Suprapubic skin (tissue), 4 donors: ENCODE measurements around the gene ACOX3. TPM values are rescaled to one million over a fixed set of nuclear protein-coding genes. Genes with fewer than 3 reads are reported as not detected.

ENCODE experiments used
- DNase-seq, 2 donors: peaks; one replicate each; pipeline ENCODE4 v3.0.0-alpha.2; 2019; ENCODE audit warnings: low spot score in 2 of 2
- H3K27ac ChIP-seq: fragments of 200-600 bp; sonication (generic); one replicate; pipeline ENCODE4 v1.5.1; 2019
- H3K27me3 ChIP-seq: fragments of 200-600 bp; sonication (generic); one replicate; pipeline ENCODE4 v1.5.1; 2019
- H3K36me3 ChIP-seq: fragments of 200-600 bp; sonication (generic); one replicate; pipeline ENCODE4 v1.5.1; 2019
- H3K4me1 ChIP-seq: fragments of 200-600 bp; sonication (generic); one replicate; pipeline ENCODE4 v1.5.1; 2019
- H3K4me3 ChIP-seq: fragments of 200-600 bp; sonication (generic); one replicate; pipeline ENCODE4 v1.5.1; 2019; ENCODE audit warnings: mild to moderate bottlenecking
- H3K9me3 ChIP-seq: fragments of 200-600 bp; sonication (generic); one replicate; pipeline ENCODE4 v1.5.1; 2019
- EP300 ChIP-seq: sonication (generic); formaldehyde crosslinking; IDR thresholded peaks from one replicate; pipeline ENCODE4 v1.6.1; 2017; ENCODE audit warnings: antibody characterized with exemption
- POLR2A ChIP-seq, 2 donors: fragments of 450-650 bp; IDR thresholded peaks; one replicate each; pipeline ENCODE4 v1.6.1; 2017; ENCODE audit warnings: antibody characterized with exemption in 2 of 2, mild to moderate bottlenecking in 2 of 2, moderate library complexity in 2 of 2
- POLR2AphosphoS5 ChIP-seq, 3 donors: sonication (generic); formaldehyde crosslinking; IDR thresholded peaks; one replicate each; pipeline ENCODE4 v1.6.1; 2017; ENCODE audit warnings: antibody characterized with exemption in 3 of 3
- WGBS: methylation state at CpG from one replicate; pipeline ENCODE4 v1.1.5; 2018; 5-methylcytosine and 5-hydroxymethylcytosine counted together
- total RNA-seq, 4 donors: library from RNA; depleted of rRNA; stranded (reverse); fragments of >200 nt; gene quantifications; one replicate each; pipeline ENCODE4 v1.1.0, GENCODE V29; 2016
- TF ChIP-seq, protein P1 (sequence below), 2 donors: fragments of 200-600 bp in 1 of 2; fragments of 450-650 bp in 1 of 2; sonication (generic) in 1 of 2; IDR thresholded peaks; one replicate each; pipeline ENCODE4 v1.5.1; 2016 to 2019; ENCODE audit warnings: antibody characterized with exemption in 2 of 2, mild to moderate bottlenecking in 1 of 2, moderate library complexity in 1 of 2

The ACOX3 gene
- total RNA-seq, 4 donors from 2014 or later, result 33.9 to 73.5 (median 54.3) TPM

GRCh38 chr4:8316911-8317351 lies 123.6 kb downstream of the ACOX3 start:
- H3K4me3 ChIP-seq, result no peak overlapping the region
- WGBS, result 94% methylated on average over 12 of the region's 15 CpGs
- H3K36me3 ChIP-seq, result no peaks in the 10 kb centered on the region
- H3K9me3 ChIP-seq, result no peaks in the 10 kb centered on the region
- DNase-seq, result peak; percentile 57
- H3K27me3 ChIP-seq, result no peaks in the 10 kb centered on the region
- no peak for TF ChIP-seq EP300
- TF ChIP-seq, protein P1, sequence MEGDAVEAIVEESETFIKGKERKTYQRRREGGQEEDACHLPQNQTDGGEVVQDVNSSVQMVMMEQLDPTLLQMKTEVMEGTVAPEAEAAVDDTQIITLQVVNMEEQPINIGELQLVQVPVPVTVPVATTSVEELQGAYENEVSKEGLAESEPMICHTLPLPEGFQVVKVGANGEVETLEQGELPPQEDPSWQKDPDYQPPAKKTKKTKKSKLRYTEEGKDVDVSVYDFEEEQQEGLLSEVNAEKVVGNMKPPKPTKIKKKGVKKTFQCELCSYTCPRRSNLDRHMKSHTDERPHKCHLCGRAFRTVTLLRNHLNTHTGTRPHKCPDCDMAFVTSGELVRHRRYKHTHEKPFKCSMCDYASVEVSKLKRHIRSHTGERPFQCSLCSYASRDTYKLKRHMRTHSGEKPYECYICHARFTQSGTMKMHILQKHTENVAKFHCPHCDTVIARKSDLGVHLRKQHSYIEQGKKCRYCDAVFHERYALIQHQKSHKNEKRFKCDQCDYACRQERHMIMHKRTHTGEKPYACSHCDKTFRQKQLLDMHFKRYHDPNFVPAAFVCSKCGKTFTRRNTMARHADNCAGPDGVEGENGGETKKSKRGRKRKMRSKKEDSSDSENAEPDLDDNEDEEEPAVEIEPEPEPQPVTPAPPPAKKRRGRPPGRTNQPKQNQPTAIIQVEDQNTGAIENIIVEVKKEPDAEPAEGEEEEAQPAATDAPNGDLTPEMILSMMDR (IDR thresholded peaks at IDR 0.05), result no peak
- no peak for TF ChIP-seq POLR2A (IDR thresholded peaks at IDR 0.05)
- TF ChIP-seq POLR2AphosphoS5 (IDR thresholded peaks at IDR 0.05), result no peak
- H3K27ac ChIP-seq, result no peak overlapping the region
- peaks cover 22% of the 10 kb centered on the region for H3K4me1 ChIP-seq

Other genes starting within 250 kb of the ACOX3 start
- gene SH3TC1, start 241.4 kb downstream of the ACOX3 start, total RNA-seq, result 10 to 100 TPM in 2 of 4 donors, 1 to 10 TPM in 2; 6.3 to 15.1 (median 9.9) TPM
- gene HTRA3, start 171.0 kb downstream of the ACOX3 start, total RNA-seq, result 10 to 100 TPM in 2 of 4 donors, 1 to 10 TPM in 2; 3.3 to 22.5 (median 10.3) TPM
- gene TRMT44, start 54 bp upstream of the ACOX3 start, total RNA-seq, result 10 to 100 TPM; 30.8 to 60.0 (median 46.1) TPM
- gene GPR78, start 139.7 kb upstream of the ACOX3 start, total RNA-seq, result not detected
- gene CPZ, start 152.0 kb upstream of the ACOX3 start, total RNA-seq, result 1 to 10 TPM in 3 of 4 donors, under 1 TPM in 1; 0.32 to 4.2 (median 2.1) TPM